MCF 10A (cell line): ENCODE data around the gene CAMSAP1. TPM values are rescaled to one million over a fixed set of nuclear protein-coding genes. Genes with fewer than 3 reads are reported as not detected.

ENCODE experiments used
- BruUV-seq: library from RNA; stranded (reverse); fragments of 400-500 nt; replicated peaks from 2 replicates; lab custom pipeline; 2021; lab: Mats Ljungman, UMichigan
- CTCF ChIA-PET: fragments of 300-600 bp; sonication (Branson Sonifier 250); formaldehyde crosslinking; extraction: SDS; loops from one replicate; lab custom pipeline; 2021; ENCODE audit warnings: antibody characterized with exemption, inconsistent platforms; lab: Yijun Ruan, JAX
- POLR2A ChIA-PET: fragments of 300-600, 350-650 bp; sonication (Branson Sonifier 250); formaldehyde crosslinking; extraction: SDS; loops from one replicate; lab custom pipeline; 2020; ENCODE audit warnings: antibody characterized with exemption, inconsistent platforms; lab: Yijun Ruan, JAX
- DNase-seq: peaks from one replicate; pipeline ENCODE4 v3.0.0-alpha.2; 2018; ENCODE audit not compliant: unreplicated experiment
- H3K27ac Mint-ChIP-seq: one replicate; pipeline ENCODE4 v1.8.0; 2022; ENCODE audit warnings: mild to moderate bottlenecking, low read depth, mixed read lengths; ENCODE audit not compliant: unreplicated experiment
- H3K27me3 Mint-ChIP-seq: one replicate; pipeline ENCODE4 v1.8.0; 2022; ENCODE audit warnings: mixed read lengths; ENCODE audit not compliant: insufficient read depth, unreplicated experiment
- H3K36me3 Mint-ChIP-seq: one replicate; pipeline ENCODE4 v1.8.0; 2022; ENCODE audit warnings: mild to moderate bottlenecking, moderate library complexity, mixed read lengths; ENCODE audit not compliant: insufficient read depth, unreplicated experiment
- H3K4me1 Mint-ChIP-seq: one replicate; pipeline ENCODE4 v1.8.0; 2022; ENCODE audit warnings: mixed read lengths; ENCODE audit not compliant: insufficient read depth, unreplicated experiment
- H3K4me3 Mint-ChIP-seq: one replicate; pipeline ENCODE4 v1.8.0; 2022; ENCODE audit warnings: mild to moderate bottlenecking, moderate library complexity, mixed read lengths; ENCODE audit not compliant: unreplicated experiment
- H3K9me3 Mint-ChIP-seq: one replicate; pipeline ENCODE4 v1.8.0; 2022; ENCODE audit warnings: mixed read lengths; ENCODE audit not compliant: unreplicated experiment
- CTCF ChIP-seq: fragments of 200-600 bp; IDR thresholded peaks from one replicate; pipeline ENCODE4 v1.8.0; 2022; ENCODE audit warnings: antibody characterized with exemption, mild to moderate bottlenecking; ENCODE audit not compliant: unreplicated experiment
- intact Hi-C: fragments of 100-400 bp; cut with micrococcal nuclease; formaldehyde crosslinking; loops from 2 replicates; pipeline ENCODE4 v1.14.1; 2022
- total RNA-seq: library from RNA; stranded (reverse); gene quantifications from 2 replicates; pipeline ENCODE4 v1.2.3, GENCODE V29; 2022

The CAMSAP1 gene
- total RNA-seq, 1 experiment from 2014 or later, result 39.5 TPM

DNA sequence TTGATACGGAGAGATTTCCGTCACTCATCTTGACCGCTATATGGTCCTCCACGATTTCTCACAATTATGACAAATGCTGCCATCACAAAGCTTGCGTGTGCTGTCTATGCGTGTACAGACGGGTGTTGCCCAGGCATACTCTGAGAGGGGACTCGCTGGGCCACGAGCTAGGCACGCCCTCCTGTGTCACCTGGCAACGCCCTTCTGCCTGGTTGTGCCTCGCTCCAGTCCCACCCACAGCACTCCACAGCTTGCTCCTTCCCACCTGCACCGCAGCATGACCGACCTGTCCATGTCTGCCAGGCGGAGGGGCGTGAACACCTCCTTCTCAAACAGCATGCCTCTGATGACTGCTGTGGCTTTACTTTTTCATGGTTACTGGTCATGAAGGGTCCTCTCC lies 55.6 kb downstream of the CAMSAP1 start:
- intact Hi-C loops, result no loop called here
- no peak for TF ChIP-seq CTCF
- Mint-ChIP-seq H3K9me3 (no peaks in the 10 kb centered on the region), H3K27me3 (no peaks in the 10 kb centered on the region), H3K4me1 (no peaks in the 10 kb centered on the region), H3K4me3 (no peak overlapping the region), H3K36me3 (peaks cover 53% of the 10 kb centered on the region), H3K27ac (no peak overlapping the region)
- POLR2A ChIA-PET, result interaction anchor here (0.6 kb wide), 1 partner anchor 17 kb away, joined by 3 read pairs; no protein-coding TSS in a partner anchor
- no peak for DNase-seq
- BruUV-seq, result no TSS peak
- CTCF ChIA-PET, result interaction anchor here (1.0 kb wide), 1 partner anchor 13 kb away, joined by 7 read pairs; no protein-coding TSS in a partner anchor

DNA sequence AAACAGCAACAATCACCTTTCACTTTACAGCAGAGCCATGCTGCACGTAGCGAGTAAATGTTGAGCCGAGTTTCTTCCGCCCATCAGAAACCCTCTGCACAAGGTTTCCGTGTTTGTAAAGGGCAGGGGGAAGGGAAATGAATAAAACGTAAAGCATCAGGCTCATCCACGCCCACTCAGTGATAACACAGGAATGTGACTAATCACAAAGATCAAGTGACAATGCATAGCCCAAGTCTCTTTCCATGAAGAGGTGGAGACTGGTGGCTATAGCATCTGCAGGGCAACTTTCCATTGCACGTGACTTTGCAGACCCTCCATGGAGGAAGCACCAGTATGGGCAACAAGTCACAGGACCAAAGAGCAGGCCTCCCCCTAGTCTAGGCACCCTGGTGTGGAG lies 56.6 kb downstream of the CAMSAP1 start:
- Mint-ChIP-seq H3K4me3 (no peak overlapping the region), H3K36me3 (peaks cover 53% of the 10 kb centered on the region), H3K4me1 (no peaks in the 10 kb centered on the region), H3K27ac (no peak overlapping the region), H3K27me3 (no peaks in the 10 kb centered on the region), H3K9me3 (no peaks in the 10 kb centered on the region)
- POLR2A ChIA-PET, result no interaction called here
- BruUV-seq, result no TSS peak
- intact Hi-C loops, result no loop called here
- TF ChIP-seq CTCF, result no peak
- DNase-seq, result no peak
- CTCF ChIA-PET, result no interaction called here

DNA sequence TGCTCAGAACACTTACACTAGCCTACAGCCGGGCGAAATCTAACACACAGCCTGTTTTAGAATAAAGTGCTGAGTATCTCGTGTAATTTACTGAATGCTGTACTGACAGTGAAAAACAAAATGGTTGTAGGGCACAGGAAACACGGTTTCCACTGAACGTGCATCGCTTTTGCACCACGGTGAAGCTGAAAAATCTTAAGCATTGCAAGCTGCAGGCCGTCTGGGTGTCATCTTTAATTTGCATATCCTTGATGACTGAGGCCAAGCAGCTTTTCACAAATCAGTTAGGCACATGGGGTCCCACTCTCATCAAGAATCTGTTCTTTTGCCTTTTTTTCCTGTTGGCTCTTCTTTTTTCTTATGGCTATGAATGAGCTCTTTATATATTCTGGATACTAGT lies 58.2 kb downstream of the CAMSAP1 start:
- ChIA-PET POLR2A (interaction anchor here (0.6 kb wide), 1 partner anchor 20 kb away, joined by 3 read pairs; no protein-coding TSS in a partner anchor), CTCF (interaction anchor here (1.2 to 2.4 kb wide), 2 partner anchors 15 to 119 kb away, joined by 3 to 9 read pairs; no protein-coding TSS in a partner anchor)
- Mint-ChIP-seq H3K36me3 (peaks cover 55% of the 10 kb centered on the region), H3K27ac (no peak overlapping the region), H3K4me3 (no peak overlapping the region), H3K4me1 (no peaks in the 10 kb centered on the region), H3K27me3 (no peaks in the 10 kb centered on the region), H3K9me3 (peaks cover 15% of the 10 kb centered on the region)
- intact Hi-C loops, result no loop called here
- TF ChIP-seq CTCF, result no peak
- no TSS peak for BruUV-seq
- no peak for DNase-seq

DNA sequence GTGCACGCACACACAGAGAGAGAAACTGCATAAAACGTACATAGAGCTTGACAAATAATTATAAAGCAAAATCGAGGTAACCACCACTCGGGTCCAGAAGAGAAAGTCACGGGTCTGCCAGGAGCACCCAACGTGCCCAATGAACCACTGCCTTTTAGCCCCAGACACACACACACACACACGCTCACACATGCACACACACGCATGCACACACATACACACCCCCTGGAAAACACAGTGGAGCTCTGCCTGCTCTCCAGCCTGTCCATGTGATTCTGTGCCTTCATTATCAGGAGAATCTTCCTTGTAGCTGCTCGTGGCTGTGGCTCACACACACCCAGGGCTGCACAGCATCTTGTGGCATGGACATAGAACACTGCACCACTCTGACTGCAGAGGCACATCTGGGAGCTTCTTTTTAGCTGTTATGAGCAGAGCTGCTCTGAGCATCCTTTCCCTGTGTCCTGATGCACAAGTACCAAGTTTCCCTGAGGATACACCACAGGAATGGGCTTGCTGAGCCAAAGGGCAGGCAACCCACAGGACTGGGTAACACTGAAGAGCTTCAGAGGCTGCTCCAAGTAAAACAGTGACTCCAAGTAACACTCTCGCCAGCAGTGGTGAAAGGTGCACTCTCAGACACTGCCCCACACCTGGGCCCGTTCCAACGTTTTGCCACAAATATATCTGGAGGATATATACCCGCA lies 58.9 kb downstream of the CAMSAP1 start:
- H3K4me3 Mint-ChIP-seq, result no peak overlapping the region
- CTCF ChIA-PET, result interaction anchor here (1.2 to 2.4 kb wide), 2 partner anchors 16 to 119 kb away, joined by 3 to 9 read pairs; no protein-coding TSS in a partner anchor

More for the DNA sequence above, 58.9 kb downstream of the CAMSAP1 start:
- no peaks in the 10 kb centered on the region for H3K27me3 Mint-ChIP-seq
- intact Hi-C loops, result no loop called here
- H3K36me3 Mint-ChIP-seq, result peaks cover 52% of the 10 kb centered on the region
- peaks cover 20% of the 10 kb centered on the region for H3K9me3 Mint-ChIP-seq
- POLR2A ChIA-PET, result no interaction called here
- DNase-seq, result no peak
- no peak for TF ChIP-seq CTCF
- H3K4me1 Mint-ChIP-seq, result no peaks in the 10 kb centered on the region
- no TSS peak for BruUV-seq
- H3K27ac Mint-ChIP-seq, result no peak overlapping the region
